HepG2 (cell line): Measurements from ENCODE around the gene APBB1IP. TPM values are rescaled to one million over a fixed set of nuclear protein-coding genes. Genes with fewer than 3 reads are reported as not detected.

ENCODE experiments used
- ATAC-seq: fragments of 200-7000 bp; cut with Tn5 transposase; 3 replicates; pipeline ENCODE4 v1.9.1; 2020; ENCODE audit warnings: mild to moderate bottlenecking, moderate library complexity
- BruUV-seq: library from RNA; stranded (reverse); fragments of 400-500 nt; replicated peaks from 2 replicates; lab custom pipeline; 2021; lab: Mats Ljungman, UMichigan
- CTCF ChIA-PET: fragments of 300-600 bp; formaldehyde crosslinking; extraction: SDS; loops from one replicate; lab custom pipeline; 2021; ENCODE audit warnings: low total read pairs, inconsistent platforms, low intra/inter-chr PET ratio; lab: Yijun Ruan, JAX
- POLR2A ChIA-PET: fragments of 350-600 bp; sonication (Branson Sonifier 250); formaldehyde crosslinking; loops from one replicate; lab custom pipeline; 2020; ENCODE audit warnings: antibody characterized with exemption, inconsistent platforms; lab: Yijun Ruan, JAX
- DNase-seq: peaks from one replicate; pipeline ENCODE4 v3.0.0-alpha.2; 2015; ENCODE audit warnings: low spot score
- FAIRE-seq: peaks from 3 replicates; lab custom pipeline; 2011; peaks lifted over from hg19 to GRCh38; lab: Jason Lieb, UNC
- H2AFZ ChIP-seq: one replicate; pipeline ENCODE4 v1.6.1; 2011; ENCODE audit warnings: low read length, inconsistent platforms
- H3K27ac ChIP-seq: fragments of 300-600 bp; 3 replicates; pipeline ENCODE4 v1.8.0; 2011; ENCODE audit warnings: mixed run types, mild to moderate bottlenecking, mixed read lengths, low read length, inconsistent platforms; ENCODE audit not compliant: insufficient read depth; ENCODE audit errors: extremely low read length
- H3K27me3 ChIP-seq, 2 experiments: fragments of 200-600 bp in 1 of 2; 2 replicates in 1 of 2; 3 replicates in 1 of 2; pipeline versions ENCODE4 v1.6.0 to v1.8.0; 2011; ENCODE audit warnings: low read length in 2 of 2, mild to moderate bottlenecking in 2 of 2, moderate library complexity in 2 of 2, inconsistent platforms in 1 of 2; ENCODE audit not compliant: insufficient read depth in 2 of 2, control insufficient read depth in 1 of 2
- H3K36me3 ChIP-seq, 2 experiments: fragments of 200-600 bp in 1 of 2; replicated peaks in 1 of 2; 2 replicates in 1 of 2; 3 replicates in 1 of 2; pipeline versions ENCODE4 v1.5.1 to v1.8.0; 2011; ENCODE audit warnings: low read length in 2 of 2, inconsistent platforms in 1 of 2; ENCODE audit not compliant: insufficient read depth in 2 of 2, control insufficient read depth in 1 of 2
- H3K4me1 ChIP-seq: 2 replicates; pipeline ENCODE4 v1.5.1; 2012; ENCODE audit warnings: low read length, inconsistent platforms; ENCODE audit not compliant: insufficient read depth
- H3K4me2 ChIP-seq: 2 replicates; pipeline ENCODE4 v1.6.0; 2011; ENCODE audit warnings: low read depth, low read length, inconsistent platforms
- H3K4me3 ChIP-seq, 3 experiments: fragments of 200-600 bp in 1 of 3; sonication (generic), shearing (Covaris generic) in 1 of 3; replicated peaks in 1 of 3; 2 replicates each; pipeline ENCODE4 v1.5.1; 2011 to 2016; ENCODE audit warnings: low read length in 3 of 3, inconsistent platforms in 2 of 3, low read depth in 2 of 3, mild to moderate bottlenecking in 2 of 3, control low read depth in 1 of 3, mixed read lengths in 1 of 3; ENCODE audit not compliant: insufficient read depth in 1 of 3
- H3K79me2 ChIP-seq: one replicate; pipeline ENCODE4 v1.6.1; 2011; ENCODE audit warnings: low read length, inconsistent platforms; ENCODE audit not compliant: insufficient read depth
- H3K9ac ChIP-seq: 2 replicates; pipeline ENCODE4 v1.6.0; 2011; ENCODE audit warnings: mild to moderate bottlenecking, low read depth, low read length, inconsistent platforms; ENCODE audit not compliant: insufficient read depth
- H3K9me3 ChIP-seq: 2 replicates; pipeline ENCODE4 v1.5.1; 2012; ENCODE audit warnings: mild to moderate bottlenecking, low read length
- H4K20me1 ChIP-seq: 2 replicates; pipeline ENCODE4 v1.6.0; 2011; ENCODE audit warnings: inconsistent platforms, mild to moderate bottlenecking, low read length, moderate library complexity; ENCODE audit not compliant: insufficient read depth
- AGO2 ChIP-seq: fragments of 200-400 bp; formaldehyde crosslinking; optimal IDR thresholded peaks from 2 replicates; pipeline ENCODE3; 2017; ENCODE audit warnings: mild to moderate bottlenecking, low read depth, low read length, moderate library complexity
- GFI1 ChIP-seq: sonication (generic); formaldehyde crosslinking; IDR thresholded peaks from 2 replicates; pipeline ENCODE4 v1.5.0; 2020; ENCODE audit warnings: missing genetic modification reagents, mild to moderate bottlenecking, borderline replicate concordance
- ONECUT2 ChIP-seq: sonication (generic); formaldehyde crosslinking; IDR thresholded peaks from 2 replicates; pipeline ENCODE4 v1.4.0; 2020; ENCODE audit warnings: missing genetic modification reagents
- SCMH1 ChIP-seq: sonication (generic); formaldehyde crosslinking; IDR thresholded peaks from 2 replicates; pipeline ENCODE4 v1.9.0; 2021; ENCODE audit warnings: missing genetic modification reagents, mild to moderate bottlenecking, borderline replicate concordance
- ZFP91 ChIP-seq: sonication (generic); formaldehyde crosslinking; IDR thresholded peaks from 2 replicates; pipeline ENCODE4 v1.9.0; 2022; ENCODE audit warnings: missing genetic modification reagents, mild to moderate bottlenecking, borderline replicate concordance
- ZNF337 ChIP-seq: sonication (generic); formaldehyde crosslinking; IDR thresholded peaks from 2 replicates; pipeline ENCODE4 v1.5.1; 2020; ENCODE audit warnings: missing genetic modification reagents, low read depth, mild to moderate bottlenecking, borderline replicate concordance
- ZNF512B ChIP-seq: sonication (generic); formaldehyde crosslinking; IDR thresholded peaks from 2 replicates; pipeline ENCODE4 v1.5.1; 2020; ENCODE audit warnings: missing genetic modification reagents, mild to moderate bottlenecking, borderline replicate concordance
- ZNF546 ChIP-seq: sonication (generic); formaldehyde crosslinking; conservative IDR thresholded peaks from 2 replicates; pipeline ENCODE4 v1.8.1; 2023; ENCODE audit warnings: mild to moderate bottlenecking, missing genetic modification reagents
- ZNF564 ChIP-seq: sonication (generic); formaldehyde crosslinking; IDR thresholded peaks from 2 replicates; pipeline ENCODE4 v1.8.1; 2023; ENCODE audit warnings: mild to moderate bottlenecking, missing genetic modification reagents
- ZSCAN30 ChIP-seq: sonication (generic); formaldehyde crosslinking; IDR thresholded peaks from 2 replicates; pipeline ENCODE4 v1.5.0; 2020; ENCODE audit warnings: mild to moderate bottlenecking, missing genetic modification reagents
- WGBS: methylation state at CpG from one replicate; pipeline ENCODE4 v1.1.6; 2017; ENCODE audit warnings: low lambda C conversion rate; 5-methylcytosine and 5-hydroxymethylcytosine counted together
- in situ Hi-C: cut with HindIII; loops from 2 replicates; pipeline ENCODE4 v1.10.0; 2017; ENCODE audit warnings: low pct_unique_long_range_greater_than_20kb; ENCODE audit not compliant: extremely low pct_ligation_motif_present
- intact Hi-C: fragments of 100-400 bp; cut with micrococcal nuclease; formaldehyde crosslinking; loops from one replicate; pipeline ENCODE4 v1.10.0; 2022; ENCODE audit not compliant: unreplicated experiment
- polyA plus RNA-seq, 8 experiments: library from polyadenylated mRNA; depleted of rRNA in 3 of 8; stranded (reverse) in 7 of 8; unstranded in 1 of 8; fragments of >200 nt; fragmentation: Illumina TruSeq in 4 of 8; extraction: Trizol in 4 of 8; gene quantifications; 2 replicates each; pipeline versions ENCODE4 v1.2.1 to v1.2.3, GENCODE V29; 2011 to 2016; ENCODE audit warnings: low read depth in 4 of 8, missing spikeins in 1 of 8, mixed read lengths in 1 of 8; ENCODE audit not compliant: insufficient read depth in 1 of 8
- total RNA-seq, 5 experiments: library from RNA; depleted of rRNA; stranded (reverse); fragments of >200 nt; fragmentation: Illumina TruSeq; extraction: Trizol; gene quantifications; 2 replicates each; pipeline ENCODE4 v1.2.3, GENCODE V29; 2016; ENCODE audit warnings: low read depth in 1 of 5

Gene APBB1IP
- total and polyA plus RNA-seq, 2 of the 13 experiments (the other 11 are each of a cell fraction or from before 2014, with no cell fraction given), result 0.08 TPM; not detected in 1

- H3K27ac ChIP-seq, result no peak overlapping the region
- H3K9ac ChIP-seq, result no peak overlapping the region
- intact Hi-C loops, result no loop called here
- 0% methylated on average over 1 of the region's 1 CpG for WGBS
- H3K4me3 ChIP-seq, result no peak overlapping the region
- H3K4me2 ChIP-seq, result no peak overlapping the region
- POLR2A ChIA-PET, result no interaction called here
- H3K79me2 ChIP-seq, result no peaks in the 10 kb centered on the region
- CTCF ChIA-PET, result no interaction called here
- no peaks in the 10 kb centered on the region for H3K36me3 ChIP-seq
- TF ChIP-seq ONECUT2 (CRISPR knock-in tag) (no peak), ZSCAN30 (CRISPR knock-in tag) (no peak), ZNF337 (CRISPR knock-in tag) (no peak), GFI1 (CRISPR knock-in tag) (no peak), SCMH1 (CRISPR knock-in tag) (no peak), AGO2 (no peak), ZNF564 (CRISPR knock-in tag) (no peak), ZNF512B (CRISPR knock-in tag) (no peak), ZFP91 (CRISPR knock-in tag) (no peak), ZNF546 (CRISPR knock-in tag) (no peak)
- H4K20me1 ChIP-seq, result no peaks in the 10 kb centered on the region
- 0 out of 2 replicates have a peak, but pooled peaks cover 4% of the 10 kb centered on the region for H3K9me3 ChIP-seq
- no peaks in the 10 kb centered on the region for H3K4me1 ChIP-seq
- no peak for ATAC-seq
- H2AFZ ChIP-seq, result no peak overlapping the region
- no TSS peak for BruUV-seq
- H3K27me3 ChIP-seq, result peaks cover 3 to 20% of the 10 kb centered on the region in 2 experiments; a peak in 4 of 5 replicates
- DNase-seq, result no peak
- in situ Hi-C loops, result no loop called here
- no peak for FAIRE-seq
These were observed 2.3 kb upstream of the APBB1IP start for GRCh38 chr10:26435852-26436251.
